ENCODE measurements around the gene COL18A1. TPM values are rescaled to one million over a fixed set of nuclear protein-coding genes. Genes with fewer than 3 reads are reported as not detected.

The COL18A1 gene
- total RNA-seq, 4 donors from 2014 or later: 18.6 to 85.0 (median 33.0) TPM

GRCh38 chr21:45470087-45470515 lies 65.1 kb downstream of the COL18A1 start:
- TF ChIP-seq POLR2A (IDR thresholded peaks at IDR 0.05): no peak
- no peak for TF ChIP-seq CTCF (IDR thresholded peaks at IDR 0.05)
- H3K27ac ChIP-seq: peak overlapping the region in 3 of 4 donors; percentile 51 to 84 (median 65)
- H3K27me3 ChIP-seq: no peaks in the 10 kb centered on the region
- H3K4me1 ChIP-seq: peaks cover 0 to 32% (median 6%) of the 10 kb centered on the region in 4 donors
- H3K9me3 ChIP-seq: no peaks in the 10 kb centered on the region
- no peak overlapping the region for H3K4me3 ChIP-seq
- peaks cover 0 to 1% (median 0%) of the 10 kb centered on the region in 3 donors for H3K36me3 ChIP-seq
- DNase-seq: no peak

DNA sequence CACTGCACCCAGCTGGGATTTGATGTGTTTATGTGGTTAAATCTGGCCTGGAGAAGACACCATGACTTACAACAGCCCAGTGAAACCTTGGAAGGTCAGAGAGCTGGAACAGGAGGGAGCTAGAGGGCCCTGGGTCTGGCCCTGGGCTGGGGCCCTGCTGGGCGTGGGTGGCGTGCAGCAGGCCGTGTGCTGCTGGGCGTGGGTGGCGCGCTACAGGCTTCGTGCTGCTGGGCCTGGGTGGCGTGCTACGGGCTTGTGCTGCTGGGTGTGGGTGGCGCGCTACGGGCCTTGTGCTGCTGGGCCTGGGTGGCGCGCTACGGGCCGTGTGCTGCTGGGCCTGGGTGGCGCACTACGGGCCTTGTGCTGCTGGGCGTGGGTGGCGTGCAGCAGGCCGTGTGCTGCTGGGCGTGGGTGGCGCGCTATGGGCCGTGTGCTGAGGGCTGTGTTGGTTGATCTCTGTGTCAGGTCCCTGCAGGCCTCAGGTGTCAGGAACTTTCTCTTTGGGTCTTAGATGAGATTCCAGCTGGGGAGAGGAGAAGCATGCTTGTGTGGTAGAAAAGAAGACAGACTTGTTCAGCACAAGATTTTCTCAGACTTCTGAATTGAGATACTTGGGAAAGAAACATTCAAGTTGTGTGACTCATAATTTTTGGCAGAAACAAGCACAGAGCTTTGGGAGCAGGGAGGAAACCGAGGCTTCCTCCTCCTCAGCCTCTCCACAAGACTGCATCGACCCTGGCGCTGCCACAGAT lies 66.0 kb downstream of the COL18A1 start:
- Histone ChIP-seq H3K4me3 (peak overlapping the region in 1 of 4 donors; percentile 23), H3K4me1 (peaks cover 0 to 32% (median 6%) of the 10 kb centered on the region in 4 donors), H3K9me3 (no peaks in the 10 kb centered on the region), H3K27ac (peak overlapping the region; percentile 62 to 87 (median 74)), H3K36me3 (peaks cover 0 to 6% (median 0%) of the 10 kb centered on the region in 3 donors), H3K27me3 (no peaks in the 10 kb centered on the region)
- TF ChIP-seq CTCF (IDR thresholded peaks at IDR 0.05) (no peak), POLR2A (IDR thresholded peaks at IDR 0.05) (no peak)
- no peak for DNase-seq

DNA sequence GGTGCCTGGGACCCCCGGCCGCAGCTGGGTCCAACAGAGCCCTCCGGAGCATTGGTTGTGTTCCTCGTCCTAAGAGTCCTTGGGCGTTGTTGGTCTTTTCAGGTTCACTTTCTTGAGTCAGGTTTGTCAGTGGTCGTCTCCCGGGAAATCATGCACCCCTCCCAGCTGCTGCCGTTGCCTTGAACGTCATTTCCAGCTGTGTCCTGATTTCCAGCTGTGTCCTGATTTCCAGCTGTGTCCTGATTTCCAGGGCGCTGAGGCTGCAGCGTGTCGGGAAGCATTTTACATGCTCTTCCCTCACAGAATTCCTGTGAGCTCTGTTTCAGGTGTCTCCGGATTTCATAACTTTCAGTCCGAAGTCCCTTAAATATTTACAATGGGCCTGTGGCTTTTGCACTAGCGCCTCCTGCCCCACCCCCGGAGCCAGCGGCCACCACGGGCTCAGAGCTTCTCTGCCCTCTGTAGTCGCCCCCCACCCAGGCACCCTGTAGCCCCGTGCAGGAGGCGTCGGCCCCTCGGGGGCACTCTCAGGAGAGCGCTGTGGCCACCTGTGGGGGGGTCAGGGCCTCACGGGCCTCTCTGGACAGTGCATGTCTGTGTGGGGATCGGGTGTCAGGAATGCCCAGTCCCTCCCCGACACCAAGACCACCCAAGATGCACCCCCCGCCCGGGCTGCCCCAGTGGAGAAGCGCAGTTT lies 66.7 kb downstream of the COL18A1 start:
- Histone ChIP-seq H3K4me1 (peaks cover 0 to 32% (median 6%) of the 10 kb centered on the region in 4 donors), H3K27ac (peak overlapping the region; percentile 62 to 87 (median 74)), H3K36me3 (peaks cover 0 to 6% (median 0%) of the 10 kb centered on the region in 3 donors), H3K27me3 (no peaks in the 10 kb centered on the region), H3K9me3 (no peaks in the 10 kb centered on the region), H3K4me3 (peak overlapping the region in 1 of 4 donors; percentile 23)
- TF ChIP-seq CTCF (IDR thresholded peaks at IDR 0.05) (no peak), POLR2A (IDR thresholded peaks at IDR 0.05) (no peak)
- DNase-seq: no peak

- no peak overlapping the region for H3K4me3 ChIP-seq
- H3K27ac ChIP-seq: peak overlapping the region in 3 of 4 donors; percentile 65 to 87 (median 84)
- no peaks in the 10 kb centered on the region for H3K9me3 ChIP-seq
- no peak for TF ChIP-seq CTCF (IDR thresholded peaks at IDR 0.05)
- no peak for TF ChIP-seq POLR2A (IDR thresholded peaks at IDR 0.05)
- H3K27me3 ChIP-seq: no peaks in the 10 kb centered on the region
- DNase-seq: no peak
- peaks cover 2 to 32% (median 6%) of the 10 kb centered on the region in 4 donors for H3K4me1 ChIP-seq
- peaks cover 0 to 6% (median 0%) of the 10 kb centered on the region in 3 donors for H3K36me3 ChIP-seq
Observed at GRCh38 chr21:45472445-45473365, 67.7 kb downstream of the COL18A1 start.
